GM06990 (cell line): Measurements from ENCODE around the gene AHRR.

Experiments used
- DNase-seq: peaks from one replicate; pipeline ENCODE4 v3.0.0-alpha.2; 2011; ENCODE audit not compliant: insufficient read length; ENCODE audit errors: extremely low read depth
- H3K27me3 ChIP-seq: replicated peaks from 2 replicates; pipeline ENCODE4 v1.6.0; 2011; ENCODE audit warnings: low read length; ENCODE audit not compliant: control insufficient read depth, insufficient read depth
- H3K36me3 ChIP-seq: 2 replicates; pipeline ENCODE4 v1.5.1; 2011; ENCODE audit warnings: low read length; ENCODE audit not compliant: control insufficient read depth, insufficient read depth
- H3K4me3 ChIP-seq: replicated peaks from 2 replicates; pipeline ENCODE4 v1.5.1; 2011; ENCODE audit warnings: low read depth, mild to moderate bottlenecking, control low read depth, low read length
- CTCF ChIP-seq: IDR thresholded peaks from 2 replicates; pipeline ENCODE4 v1.5.1; 2011; ENCODE audit warnings: low read length, control low read depth, mild to moderate bottlenecking, inconsistent platforms; ENCODE audit not compliant: insufficient read depth, poor library complexity, severe bottlenecking

The AHRR gene

GRCh38 chr5:459562-460272, 138.2 kb downstream of the AHRR start:
- H3K36me3 ChIP-seq = peaks cover 30% of the 10 kb centered on the region
- peak; percentile 13 for DNase-seq

GRCh38 chr5:460273-460625, 138.7 kb downstream of the AHRR start:
- Histone ChIP-seq H3K4me3 (no peak overlapping the region), H3K27me3 (no peaks in the 10 kb centered on the region), H3K36me3 (peaks cover 28% of the 10 kb centered on the region)
- TF ChIP-seq CTCF = no peak
- no peak for DNase-seq

More at GRCh38 chr5:459562-460272, 138.2 kb downstream of the AHRR start:
- no peak overlapping the region for H3K4me3 ChIP-seq
- no peaks in the 10 kb centered on the region for H3K27me3 ChIP-seq
- no peak for TF ChIP-seq CTCF

GRCh38 chr5:462051-462481, 140.6 kb downstream of the AHRR start:
- Histone ChIP-seq H3K4me3 (no peak overlapping the region), H3K27me3 (no peaks in the 10 kb centered on the region), H3K36me3 (peaks cover 30% of the 10 kb centered on the region)
- DNase-seq = no peak
- no peak for TF ChIP-seq CTCF

GRCh38 chr5:463301-463700, 141.8 kb downstream of the AHRR start:
- Histone ChIP-seq H3K4me3 (no peak overlapping the region), H3K27me3 (no peaks in the 10 kb centered on the region), H3K36me3 (peaks cover 23% of the 10 kb centered on the region)
- no peak for DNase-seq
- no peak for TF ChIP-seq CTCF

DNA sequence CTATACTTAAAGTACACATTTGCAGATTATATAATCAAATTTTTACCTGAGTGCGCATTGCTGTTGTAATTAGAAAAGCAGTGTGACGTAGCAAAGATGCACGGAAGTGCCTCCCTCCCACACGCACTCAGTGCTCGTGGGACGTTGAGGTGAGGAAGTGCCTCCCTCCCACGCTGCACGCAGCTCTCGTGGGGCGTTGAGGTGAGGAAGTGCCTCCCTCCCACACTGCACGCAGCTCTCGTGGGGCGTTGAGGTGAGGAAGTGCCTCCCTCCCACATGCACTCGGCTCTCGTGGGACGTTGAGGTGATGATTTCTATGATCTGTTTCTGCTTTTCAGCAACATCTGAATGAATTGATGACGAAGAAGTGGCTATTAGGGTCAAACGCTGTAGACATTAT, 142.4 kb downstream of the AHRR start:
- no peak overlapping the region for H3K4me3 ChIP-seq
- DNase-seq = peak; percentile 44
- H3K27me3 ChIP-seq = no peaks in the 10 kb centered on the region
- peaks cover 23% of the 10 kb centered on the region for H3K36me3 ChIP-seq
- TF ChIP-seq CTCF = no peak

DNA sequence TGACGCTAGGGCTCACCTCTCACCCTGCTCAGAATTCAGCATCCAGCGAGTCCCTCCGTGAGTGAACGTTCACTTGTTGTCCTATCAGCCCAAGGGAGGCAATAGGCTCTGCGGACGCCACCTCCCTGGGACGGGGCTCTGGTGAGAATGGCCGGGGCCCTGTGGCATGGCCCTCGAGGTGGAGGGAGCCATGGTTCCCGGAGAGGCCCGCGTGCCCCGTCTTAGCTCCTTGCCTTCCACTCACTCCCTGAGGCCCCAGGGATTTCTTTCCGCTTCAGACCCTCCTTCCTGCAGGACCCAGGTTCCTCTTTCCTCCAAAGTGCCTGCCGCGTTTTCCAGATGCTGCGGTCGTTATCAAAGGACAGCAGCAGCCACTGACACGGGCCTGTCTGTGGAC, 142.9 kb downstream of the AHRR start:
- H3K4me3 ChIP-seq = no peak overlapping the region
- no peaks in the 10 kb centered on the region for H3K27me3 ChIP-seq
- TF ChIP-seq CTCF = no peak
- DNase-seq = no peak
- H3K36me3 ChIP-seq = peaks cover 23% of the 10 kb centered on the region
